Panc1 (cell line): Measurements from ENCODE around the gene MSN. TPM values are rescaled to one million over a fixed set of nuclear protein-coding genes. Genes with fewer than 3 reads are reported as not detected.
"Not testable (repeated sequence)": the region's sequence is repeated elsewhere in the genome, so short reads cannot be mapped to it uniquely, and the experiment has no call there.

ENCODE experiments used
- ATAC-seq: fragments of 200-7000 bp; cut with Tn5 transposase; 2 replicates; pipeline ENCODE4 v1.9.1; 2020; ENCODE audit warnings: mild to moderate bottlenecking, moderate library complexity
- BruUV-seq: library from RNA; stranded (reverse); fragments of 400-500 nt; replicated peaks from 2 replicates; lab custom pipeline; 2021; lab: Mats Ljungman, UMichigan
- CTCF ChIA-PET: fragments of 300-600 bp; sonication (Branson Sonifier 250); formaldehyde crosslinking; loops from one replicate; lab custom pipeline; 2022; ENCODE audit warnings: antibody characterized with exemption; lab: Charles Lee
- POLR2A ChIA-PET: fragments of 300-600 bp; sonication (Branson Sonifier 250); formaldehyde crosslinking; loops from one replicate; lab custom pipeline; 2022; ENCODE audit warnings: antibody characterized with exemption; lab: Charles Lee
- DNase-seq: peaks from one replicate; pipeline ENCODE4 v3.0.0-alpha.2; 2010; ENCODE audit warnings: low read depth, low spot score
- H3K27ac ChIP-seq: 2 replicates; pipeline ENCODE4 v1.5.1; 2011; ENCODE audit warnings: mild to moderate bottlenecking, low read length, inconsistent platforms
- H3K27me3 ChIP-seq: fragments of 200-500 bp; sonication (Bioruptor generic); 2 replicates; pipeline ENCODE4 v1.6.0; 2014; ENCODE audit warnings: low read length, inconsistent platforms; ENCODE audit not compliant: control insufficient read depth, insufficient read depth
- H3K36me3 ChIP-seq: fragments of 200-500 bp; sonication (Bioruptor generic); 2 replicates; pipeline ENCODE4 v1.5.1; 2014; ENCODE audit warnings: inconsistent platforms, mild to moderate bottlenecking, low read length, moderate library complexity; ENCODE audit not compliant: control insufficient read depth, insufficient read depth
- H3K4me1 ChIP-seq: 2 replicates; pipeline ENCODE4 v1.5.1; 2011; ENCODE audit warnings: inconsistent platforms, mild to moderate bottlenecking, low read length, moderate library complexity; ENCODE audit not compliant: control insufficient read depth, insufficient read depth
- H3K4me3 ChIP-seq, 2 experiments: 2 replicates each; pipeline ENCODE4 v1.5.1; 2011 to 2012; ENCODE audit warnings: low read depth in 2 of 2, low read length in 2 of 2, mild to moderate bottlenecking in 2 of 2, inconsistent platforms in 1 of 2, moderate library complexity in 1 of 2
- H3K9me3 ChIP-seq: fragments of 200-500 bp; sonication (Bioruptor generic); 2 replicates; pipeline ENCODE4 v1.5.1; 2014; ENCODE audit warnings: low read depth, mild to moderate bottlenecking, inconsistent platforms, low read length, moderate library complexity; ENCODE audit not compliant: control insufficient read depth, insufficient read depth
- CTCF ChIP-seq: fragments of 450-650 bp; IDR thresholded peaks from 2 replicates; pipeline ENCODE4 v1.5.1; 2017; ENCODE audit warnings: mild to moderate bottlenecking
- POLR2AphosphoS5 ChIP-seq: IDR thresholded peaks from 2 replicates; pipeline ENCODE4 v1.6.1; 2012; ENCODE audit warnings: mild to moderate bottlenecking, low read depth, low read length, moderate library complexity
- REST ChIP-seq, 2 experiments: IDR thresholded peaks; 2 replicates each; pipeline ENCODE4 v1.6.1; 2011 to 2012; ENCODE audit warnings: low read depth in 2 of 2, control low read depth in 1 of 2, low read length in 1 of 2, mild to moderate bottlenecking in 1 of 2, moderate library complexity in 1 of 2; ENCODE audit not compliant: insufficient read depth in 1 of 2
- SIN3A ChIP-seq: IDR thresholded peaks from 2 replicates; pipeline ENCODE4 v1.6.1; 2012; ENCODE audit warnings: low read depth, mild to moderate bottlenecking, low read length, moderate library complexity, borderline replicate concordance; ENCODE audit not compliant: insufficient read depth
- TCF7L2 ChIP-seq: IDR thresholded peaks from 2 replicates; pipeline ENCODE4 v1.6.1; 2011; ENCODE audit warnings: mild to moderate bottlenecking, low read depth, low read length, inconsistent platforms
- in situ Hi-C: cut with HindIII; loops from 2 replicates; pipeline ENCODE4 v1.10.0; 2016; ENCODE audit warnings: low sequenced_read_pairs, low pct_unique_long_range_greater_than_20kb
- intact Hi-C: fragments of 100-400 bp; cut with micrococcal nuclease; formaldehyde crosslinking; loops from one replicate; pipeline ENCODE4 v1.10.0; 2022; ENCODE audit not compliant: unreplicated experiment
- total RNA-seq: library from RNA; stranded (reverse); gene quantifications from one replicate; pipeline ENCODE4 v1.2.1, GENCODE V29; 2021; ENCODE audit not compliant: unreplicated experiment

The MSN gene
- total RNA-seq, 1 experiment from 2014 or later: 185 TPM

GRCh38 chrX:65652098-65652497 lies 15.4 kb upstream of the MSN start:
- Histone ChIP-seq H3K4me1 (no peaks in the 10 kb centered on the region), H3K9me3 (no peaks in the 10 kb centered on the region), H3K36me3 (no peaks in the 10 kb centered on the region), H3K27me3 (no peaks in the 10 kb centered on the region), H3K4me3 (no peak overlapping the region), H3K27ac (no peak overlapping the region)
- POLR2A ChIA-PET: interaction anchor here (0.7 kb wide), 1 partner anchor 108 kb away, joined by 4 read pairs; no protein-coding TSS in a partner anchor
- intact Hi-C loops (no loop called here), in situ Hi-C loops (no loop called here)
- DNase-seq (no peak), ATAC-seq (no peak)
- TF ChIP-seq CTCF (no peak), SIN3A (no peak), POLR2AphosphoS5 (no peak), TCF7L2 (no peak), REST (IDR thresholded peaks at IDR 0.05; ENCODE audit: insufficient read depth in 1 of 2, low read depth in 2 of 2, low read length in 1 of 2) (no peak)
- CTCF ChIA-PET: no interaction called here
- no TSS peak for BruUV-seq

- H3K36me3 ChIP-seq, H3K4me3 ChIP-seq, DNase-seq, in situ Hi-C loops, H3K27me3 ChIP-seq, H3K27ac ChIP-seq, H3K4me1 ChIP-seq, POLR2A ChIA-PET, intact Hi-C loops, BruUV-seq, H3K9me3 ChIP-seq, ATAC-seq, CTCF ChIA-PET: not testable (repeated sequence)
These were observed 10.4 kb upstream of the MSN start for GRCh38 chrX:65657009-65657441.

GRCh38 chrX:65657659-65658058 lies 9.8 kb upstream of the MSN start:
- BruUV-seq: no TSS peak
- TF ChIP-seq POLR2AphosphoS5 (no peak), TCF7L2 (no peak), REST (IDR thresholded peaks at IDR 0.05; ENCODE audit: insufficient read depth in 1 of 2, low read depth in 2 of 2, low read length in 1 of 2) (no peak), CTCF (no peak), SIN3A (no peak)
- DNase-seq (no peak), ATAC-seq (no peak)
- Histone ChIP-seq H3K9me3 (no peaks in the 10 kb centered on the region), H3K27me3 (no peaks in the 10 kb centered on the region), H3K4me3 (no peak overlapping the region), H3K27ac (no peak overlapping the region), H3K36me3 (no peaks in the 10 kb centered on the region), H3K4me1 (no peaks in the 10 kb centered on the region)
- intact Hi-C loops: no loop called here
- POLR2A ChIA-PET: no interaction called here
- in situ Hi-C loops: no loop called here
- CTCF ChIA-PET: no interaction called here
